Stimulated activated CD4-positive, alpha-beta T cell treated with anti-CD3 and anti-CD28 coated beads, Interleukin-12 subunit alpha, Interleukin-12 subunit beta, amount 100 ng/mL, for 24 hours (primary cell): ENCODE results near the gene QPRT.
"Not testable (repeated sequence)": the region's sequence is repeated elsewhere in the genome, so short reads cannot be mapped to it uniquely, and the experiment has no call there.

Experiments
- DNase-seq, 2 experiments: peaks; one replicate each; pipeline ENCODE4 v3.0.0-alpha.2; 2020; ENCODE audit warnings: low read depth in 2 of 2

Gene QPRT

DNA sequence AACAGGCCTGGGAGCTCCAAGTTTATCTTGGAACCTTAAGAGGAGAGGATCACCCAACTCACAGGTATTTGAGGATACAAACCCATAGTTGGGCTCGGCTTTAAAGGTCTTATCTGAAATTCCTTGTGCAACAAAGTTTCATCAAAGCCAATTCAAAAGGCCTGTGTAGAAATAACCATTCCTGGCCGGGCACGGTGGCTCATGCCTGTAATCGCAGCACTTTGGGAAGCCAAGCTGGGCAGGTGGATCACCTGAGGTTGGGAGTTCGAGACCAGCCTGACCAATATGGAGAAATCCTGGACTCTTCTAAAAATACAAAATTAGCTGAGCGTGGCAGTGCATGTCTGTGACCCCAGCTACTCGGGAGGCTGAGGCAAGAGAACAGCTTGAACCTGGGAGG lies 38.1 kb downstream of the QPRT start:
- no peak for DNase-seq

DNA sequence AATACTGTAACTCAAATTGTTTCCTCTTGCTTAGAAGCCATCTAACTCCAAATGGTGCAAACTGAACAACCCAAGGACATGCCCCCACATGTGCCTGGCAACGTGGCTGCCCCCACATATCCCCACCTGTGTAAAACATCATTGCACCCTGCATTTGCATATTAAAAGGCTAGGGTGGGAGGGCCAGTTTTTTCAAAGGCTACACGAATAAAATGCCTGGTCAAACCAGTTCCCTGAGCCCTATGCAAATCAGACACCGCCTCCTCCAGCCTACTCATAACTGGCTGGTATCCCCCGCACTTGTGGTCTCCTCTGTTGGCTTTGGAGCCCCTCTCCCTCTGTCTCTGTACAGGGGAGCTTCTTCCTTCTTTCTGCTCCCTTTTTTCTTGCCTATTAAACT lies 40.1 kb downstream of the QPRT start:
- no peak for DNase-seq

DNA sequence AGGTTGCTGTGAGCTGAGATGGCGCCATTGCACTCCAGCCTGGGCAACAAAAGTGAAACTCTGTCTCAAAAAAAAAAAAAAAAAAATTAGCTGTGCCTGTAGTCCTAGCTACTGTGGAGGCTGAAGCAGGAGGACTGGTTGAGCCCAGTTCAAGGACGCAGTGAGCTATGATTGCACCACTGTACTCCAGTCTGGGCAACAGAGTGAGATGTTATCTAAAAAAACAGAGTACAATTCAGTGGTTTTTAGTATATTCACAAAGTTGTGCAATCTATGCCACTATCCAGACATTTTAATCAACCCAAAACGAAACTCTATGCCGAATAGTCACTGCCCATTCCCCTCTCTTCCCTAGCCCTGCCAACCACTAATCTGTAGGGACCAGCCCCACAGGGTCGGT lies 41.7 kb downstream of the QPRT start:
- no peak for DNase-seq

DNA sequence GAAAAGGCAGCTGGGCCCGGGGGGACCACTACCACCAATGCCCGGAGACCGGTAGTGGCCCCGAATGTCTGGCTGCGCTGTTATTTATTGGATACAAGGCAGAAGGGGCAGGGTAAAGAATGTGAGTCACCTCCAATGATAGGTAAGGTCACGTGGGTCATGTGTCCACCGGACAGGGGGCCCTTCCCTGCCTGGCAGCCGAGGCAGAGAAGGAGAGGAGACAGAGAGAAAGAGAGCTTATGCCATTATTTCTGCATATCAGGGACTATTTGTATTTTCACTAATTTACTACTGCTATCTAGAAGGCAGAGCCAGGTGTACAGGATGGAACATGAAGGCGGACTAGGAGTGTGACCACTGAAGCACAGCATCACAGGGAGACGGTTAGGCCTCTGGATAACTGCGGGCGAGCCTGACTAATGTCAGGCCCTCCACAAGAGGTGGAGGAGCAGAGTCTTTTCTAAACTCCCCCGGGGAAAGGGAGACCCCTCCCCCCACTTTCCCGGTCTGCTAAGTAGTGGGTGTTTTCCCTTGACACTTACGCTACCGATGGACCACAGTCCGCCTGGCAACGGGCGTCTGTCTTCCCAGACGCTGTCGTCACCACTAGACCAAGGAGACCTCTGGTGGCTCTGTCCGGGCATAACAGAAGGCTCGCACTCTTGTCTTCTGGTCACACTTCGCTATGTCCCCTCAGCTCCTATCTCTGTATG lies 42.3 kb downstream of the QPRT start:
- not testable (repeated sequence) for DNase-seq

DNA sequence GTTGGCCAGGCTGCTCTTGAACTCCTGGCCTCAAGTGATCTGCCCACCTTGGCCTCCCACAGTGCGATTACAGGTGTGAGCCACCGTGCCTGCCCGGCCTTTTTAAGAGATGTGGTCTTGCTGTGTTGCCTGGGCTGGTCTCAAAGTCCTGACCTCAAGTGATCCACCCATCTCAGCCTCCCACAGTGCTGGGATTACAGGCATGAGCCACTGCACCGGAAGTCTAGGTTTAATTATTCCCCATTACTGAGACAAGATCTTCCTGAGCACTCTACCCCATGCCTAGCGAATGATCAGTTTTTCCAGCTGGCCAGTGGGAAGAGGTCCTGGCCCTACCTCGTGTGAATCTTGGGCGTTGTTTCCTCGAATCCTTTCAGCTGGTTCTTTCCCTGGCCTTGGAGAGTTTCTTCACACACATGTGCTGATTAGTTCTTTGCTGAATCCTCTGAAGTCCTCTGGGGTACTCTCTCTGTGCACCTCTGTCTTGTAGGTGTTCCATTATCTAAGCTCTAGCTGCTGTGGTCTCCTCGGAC lies 47.9 kb downstream of the QPRT start:
- no peak for DNase-seq

DNA sequence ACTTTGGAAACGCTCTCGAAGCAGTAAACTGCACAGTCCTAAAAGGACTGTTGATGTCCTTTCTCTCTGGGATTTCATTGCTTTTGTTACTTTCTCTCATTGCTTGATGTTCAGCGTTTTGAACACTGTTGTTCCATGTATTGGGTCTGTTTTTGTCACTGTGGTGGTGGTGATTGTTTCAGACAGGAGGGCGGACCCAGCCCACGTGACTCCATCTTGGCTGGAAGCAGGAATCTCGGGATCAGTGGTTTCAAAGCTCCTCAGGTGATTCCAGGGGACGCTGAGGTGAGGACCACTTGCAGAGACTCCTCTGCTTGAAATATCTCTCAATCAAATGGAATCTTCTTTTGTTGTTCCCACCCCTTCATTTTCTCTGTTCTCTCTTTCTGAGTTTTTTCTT lies 48.5 kb downstream of the QPRT start:
- DNase-seq, result no peak

DNA sequence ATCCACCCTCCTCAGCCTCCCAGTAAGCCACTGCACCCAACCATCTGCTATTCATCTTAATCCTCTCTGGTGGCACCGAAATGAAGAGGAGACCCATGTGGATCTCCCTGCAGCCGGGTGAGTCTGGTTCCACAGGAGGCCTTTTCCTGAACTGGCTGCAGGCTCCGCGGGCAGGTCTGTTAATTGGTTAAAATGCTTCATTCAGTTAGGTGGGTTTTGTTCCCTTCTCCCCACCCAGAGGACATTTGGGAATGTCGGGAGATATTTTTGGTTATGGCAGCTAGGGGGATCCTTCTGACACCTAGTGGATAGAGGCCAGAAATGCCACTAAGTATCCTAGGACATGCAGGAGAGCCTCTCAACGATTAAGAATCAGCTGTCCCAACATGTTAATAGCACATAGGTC lies 50.1 kb downstream of the QPRT start:
- DNase-seq, result no peak

DNA sequence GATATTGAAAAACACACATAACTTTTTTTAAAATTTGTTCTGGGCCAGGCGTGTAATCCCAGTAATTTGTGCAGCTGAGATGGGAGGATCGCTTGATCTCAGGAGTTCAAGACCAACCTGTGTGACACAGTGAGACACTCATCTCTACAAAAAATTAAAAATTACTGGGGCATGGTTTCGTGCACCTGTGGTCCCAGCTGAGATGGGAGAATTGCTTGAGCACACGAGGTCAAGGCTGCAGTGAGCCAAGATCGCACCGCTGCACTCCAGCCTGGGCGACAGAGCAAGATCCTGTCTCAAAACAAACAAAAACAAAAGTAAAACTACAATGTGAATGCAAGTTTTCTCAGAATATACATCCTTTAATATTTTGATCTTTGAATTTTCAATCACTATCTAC lies 51.7 kb downstream of the QPRT start:
- no peak for DNase-seq

DNA sequence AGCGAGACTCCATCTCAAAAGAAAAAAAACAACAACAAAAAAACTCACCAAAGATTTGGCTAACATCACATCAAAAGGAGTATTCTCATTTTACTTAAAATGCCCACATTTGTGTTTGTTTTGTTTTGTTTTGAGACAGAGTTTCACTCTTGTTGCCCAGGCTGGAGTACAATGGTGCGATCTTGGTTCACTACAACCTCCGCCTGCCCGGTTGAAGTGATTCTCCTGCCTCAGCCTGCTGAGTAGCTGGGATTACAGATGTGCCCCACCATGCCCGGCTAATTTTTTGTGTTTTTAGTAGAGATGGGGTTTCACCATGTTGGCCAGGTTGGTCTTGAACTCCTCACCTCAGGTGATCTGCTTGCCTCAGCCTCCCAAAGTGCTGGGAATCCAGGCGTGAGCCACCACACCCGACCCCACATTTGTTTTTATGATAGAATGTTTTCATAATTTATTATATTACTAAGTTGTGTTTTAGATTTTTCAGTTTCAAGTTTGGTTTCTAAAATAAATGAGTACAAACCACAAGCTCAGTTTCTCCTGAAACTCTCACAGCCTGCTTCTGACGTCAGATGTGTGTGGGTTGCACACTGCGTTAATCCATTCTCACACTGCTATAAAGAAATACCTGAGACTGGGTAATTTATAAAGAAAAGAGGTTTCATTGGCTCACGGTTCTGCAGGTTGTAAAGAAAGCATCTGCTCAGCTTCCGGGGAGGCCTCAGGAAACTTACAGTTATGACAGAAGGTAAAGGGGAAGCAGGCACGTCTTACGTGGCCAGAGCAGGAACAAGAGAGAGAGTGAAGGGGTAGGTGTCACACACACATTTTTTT lies 53.0 kb downstream of the QPRT start:
- peak; percentile 73 to 76 for DNase-seq

DNA sequence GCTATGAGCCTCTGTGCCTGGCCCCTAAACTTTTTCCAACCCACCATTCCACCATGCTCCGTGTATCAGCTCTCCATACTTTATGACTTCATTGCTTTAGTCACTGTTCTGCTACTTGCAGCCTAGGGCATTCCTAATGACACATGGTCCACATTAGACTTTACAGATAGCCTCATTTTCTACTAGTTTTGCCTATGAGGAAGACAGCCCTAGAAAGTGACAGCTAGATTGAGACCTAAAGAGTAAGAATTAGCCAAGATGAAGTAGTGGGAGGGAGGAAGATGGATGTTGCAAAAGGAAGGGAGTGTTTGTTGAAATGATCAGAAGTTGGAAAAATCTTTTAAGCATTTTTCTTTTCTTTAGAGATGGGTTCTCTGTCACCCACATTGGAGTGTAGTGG lies 55.8 kb downstream of the QPRT start:
- DNase-seq, result no peak

DNA sequence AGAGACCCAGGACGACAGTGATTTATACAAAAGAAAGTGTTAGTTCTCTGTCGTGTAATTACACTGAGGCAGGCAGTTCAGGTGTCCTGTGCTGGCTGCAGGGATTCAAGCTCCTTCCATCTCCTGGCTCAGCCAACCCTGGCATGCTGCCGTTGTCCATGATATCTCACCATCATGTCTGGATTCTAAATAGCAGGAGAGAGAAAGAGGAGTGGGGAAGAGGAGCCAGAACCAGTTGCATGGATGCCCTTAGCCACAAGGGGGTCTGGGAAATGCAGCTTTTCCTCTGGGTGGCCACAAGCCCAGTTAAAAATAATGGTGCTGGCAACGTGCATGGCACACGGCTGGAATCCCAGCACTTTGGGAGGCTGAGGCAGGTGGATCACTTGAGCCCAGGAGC lies 57.1 kb downstream of the QPRT start:
- no peak for DNase-seq

DNA sequence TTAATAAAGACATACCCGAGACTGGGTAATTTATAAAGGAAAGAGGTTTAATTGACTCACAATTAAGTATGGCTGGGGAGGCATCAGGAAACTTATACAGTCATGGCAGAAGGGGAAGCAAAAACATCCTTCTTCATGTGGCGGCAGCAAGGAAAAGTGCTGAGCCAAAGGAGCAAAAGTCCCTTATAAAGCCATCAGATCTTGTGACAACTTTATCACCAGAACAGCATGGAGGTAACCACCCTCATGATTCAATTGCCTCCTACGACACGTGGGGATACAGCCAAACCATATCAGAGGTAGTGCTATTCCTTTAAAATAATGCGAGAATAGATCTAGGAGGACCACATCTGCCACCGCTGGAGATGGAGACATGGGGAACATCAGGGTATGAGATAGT lies 57.8 kb downstream of the QPRT start:
- no peak for DNase-seq

DNA sequence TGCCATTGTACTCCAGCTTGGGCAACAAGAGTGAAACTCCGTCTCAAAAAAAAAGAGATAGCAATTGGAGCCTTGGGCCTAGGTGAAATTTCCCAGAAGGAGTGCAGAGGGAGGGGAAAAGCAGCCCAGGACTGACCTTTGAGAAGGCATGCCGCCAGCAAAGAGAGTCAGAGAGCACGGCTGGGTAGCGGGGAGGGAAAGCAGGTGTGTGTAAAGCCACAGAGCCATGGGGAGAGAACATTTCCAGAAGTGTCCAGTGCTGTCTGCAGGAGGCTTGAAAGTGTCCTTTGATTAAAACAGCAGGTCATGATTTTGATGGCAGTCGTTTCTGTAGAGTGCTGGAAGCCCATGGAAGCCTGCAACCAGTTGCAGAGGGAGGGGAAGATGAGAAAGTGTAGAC lies 58.7 kb downstream of the QPRT start:
- no peak for DNase-seq

DNA sequence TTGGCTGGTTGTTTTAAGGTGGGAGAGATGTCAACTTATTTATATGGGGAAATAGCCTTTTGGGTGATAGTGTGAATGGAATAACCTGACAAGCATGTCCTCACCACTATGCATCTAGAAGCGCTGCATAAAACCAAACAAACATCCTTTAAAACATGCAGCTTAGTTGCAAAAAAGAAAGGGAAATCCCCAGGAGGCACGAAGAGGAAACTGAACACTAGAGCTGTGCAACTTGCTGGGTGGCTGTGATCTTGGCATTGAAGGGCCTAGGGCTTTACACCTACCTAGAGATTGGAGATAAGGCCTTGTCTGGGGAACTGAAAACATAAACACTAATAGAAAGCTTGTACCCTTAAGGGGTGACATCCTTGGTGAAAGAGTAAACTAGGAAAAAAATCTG lies 59.5 kb downstream of the QPRT start:
- DNase-seq, result no peak

DNA sequence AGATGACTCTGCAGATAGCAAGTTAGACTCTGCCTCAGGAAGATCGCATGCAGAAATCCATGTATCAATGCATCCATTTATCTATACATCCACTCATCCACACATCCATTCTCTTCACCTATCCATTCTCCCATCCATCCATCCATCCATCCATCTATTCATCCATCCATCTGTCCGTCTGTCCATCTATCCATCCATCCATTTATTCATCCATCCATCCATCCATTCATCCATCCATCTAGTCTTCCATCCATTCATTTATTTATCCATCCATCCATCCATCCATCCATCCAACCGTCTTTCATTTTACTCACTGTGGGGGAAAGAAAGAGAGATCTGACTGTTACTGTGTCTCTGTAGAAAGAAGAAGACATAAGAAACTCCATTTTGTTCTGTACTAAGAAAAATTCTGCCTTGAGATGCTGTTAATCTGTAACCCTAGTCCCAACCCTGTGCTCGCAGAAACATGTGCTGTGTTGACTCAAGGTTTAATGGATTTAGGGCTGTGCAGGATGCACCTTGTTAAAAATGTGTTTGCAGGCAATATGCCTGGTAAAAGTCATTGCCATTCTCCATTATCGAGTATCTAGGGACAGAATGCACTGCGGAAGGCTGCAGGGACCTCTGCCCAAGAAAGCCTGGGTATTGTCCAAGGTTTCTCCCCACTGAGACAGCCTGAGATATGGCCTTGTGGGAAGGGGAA lies 61.1 kb downstream of the QPRT start:
- not testable (repeated sequence) for DNase-seq

DNA sequence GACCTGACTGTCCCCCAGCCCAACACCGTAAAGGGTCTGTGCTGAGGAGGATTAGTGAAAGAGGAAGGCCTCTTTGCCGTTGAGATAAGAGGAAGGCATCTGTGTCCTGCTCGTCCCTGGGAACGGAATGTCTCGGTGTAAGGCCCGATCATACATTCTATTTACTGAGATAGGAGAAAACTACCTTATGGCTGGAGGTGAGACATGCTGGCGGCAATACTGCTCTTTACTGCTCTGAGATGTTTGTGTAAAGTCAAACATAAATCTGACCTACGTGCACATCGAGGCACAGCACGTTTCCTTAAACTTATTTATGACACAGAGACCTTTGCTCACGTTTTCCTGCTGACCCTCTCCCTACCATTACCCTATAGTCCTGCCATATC lies 61.6 kb downstream of the QPRT start:
- DNase-seq, result not testable (repeated sequence)

DNA sequence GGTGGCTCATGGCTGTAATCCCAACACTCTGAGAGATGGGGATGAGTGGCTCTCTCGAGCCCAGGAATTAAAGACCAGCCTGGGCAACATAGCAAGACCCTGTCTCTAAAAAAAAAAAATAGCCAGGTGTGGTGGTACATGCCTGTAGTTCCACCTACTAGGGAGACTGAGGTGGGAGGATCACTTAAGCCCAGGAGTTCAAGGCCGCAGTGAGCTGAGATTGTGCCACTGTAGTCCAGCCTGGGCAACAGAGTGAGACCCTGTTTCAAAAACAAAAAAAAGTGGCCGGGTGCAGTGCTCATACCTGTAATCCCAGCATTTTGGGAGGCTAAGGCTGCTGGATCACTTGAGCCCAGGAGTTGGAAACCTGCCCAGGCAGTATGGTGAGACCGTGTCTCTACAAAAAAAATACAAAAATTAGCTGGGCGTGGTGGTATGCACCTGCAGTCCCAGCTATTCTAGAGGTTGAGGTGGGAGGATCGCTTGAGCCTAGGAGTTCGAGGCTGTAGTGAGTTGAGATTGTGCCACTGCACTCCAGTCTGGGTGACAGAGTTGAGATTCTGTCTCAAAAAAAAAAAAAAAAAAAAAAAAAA lies 63.8 kb downstream of the QPRT start:
- DNase-seq, result no peak

DNA sequence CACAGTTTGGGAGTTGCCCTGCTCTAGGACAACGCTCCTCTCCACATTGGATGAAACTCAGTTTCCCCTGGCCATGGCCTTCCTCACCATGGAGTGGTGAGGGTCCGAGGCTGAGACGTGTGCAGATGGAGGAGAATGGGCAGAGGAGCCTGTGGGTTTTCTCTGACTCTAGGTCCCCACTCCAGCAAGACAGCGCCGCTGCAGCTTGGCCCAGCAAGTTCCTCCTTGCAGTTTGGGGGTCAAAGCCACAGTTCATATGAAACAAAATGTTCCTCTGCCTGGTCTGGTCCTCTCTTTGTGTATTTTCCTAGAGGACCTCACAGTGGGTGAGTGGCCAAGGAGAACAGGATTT lies 64.5 kb downstream of the QPRT start:
- no peak for DNase-seq

DNA sequence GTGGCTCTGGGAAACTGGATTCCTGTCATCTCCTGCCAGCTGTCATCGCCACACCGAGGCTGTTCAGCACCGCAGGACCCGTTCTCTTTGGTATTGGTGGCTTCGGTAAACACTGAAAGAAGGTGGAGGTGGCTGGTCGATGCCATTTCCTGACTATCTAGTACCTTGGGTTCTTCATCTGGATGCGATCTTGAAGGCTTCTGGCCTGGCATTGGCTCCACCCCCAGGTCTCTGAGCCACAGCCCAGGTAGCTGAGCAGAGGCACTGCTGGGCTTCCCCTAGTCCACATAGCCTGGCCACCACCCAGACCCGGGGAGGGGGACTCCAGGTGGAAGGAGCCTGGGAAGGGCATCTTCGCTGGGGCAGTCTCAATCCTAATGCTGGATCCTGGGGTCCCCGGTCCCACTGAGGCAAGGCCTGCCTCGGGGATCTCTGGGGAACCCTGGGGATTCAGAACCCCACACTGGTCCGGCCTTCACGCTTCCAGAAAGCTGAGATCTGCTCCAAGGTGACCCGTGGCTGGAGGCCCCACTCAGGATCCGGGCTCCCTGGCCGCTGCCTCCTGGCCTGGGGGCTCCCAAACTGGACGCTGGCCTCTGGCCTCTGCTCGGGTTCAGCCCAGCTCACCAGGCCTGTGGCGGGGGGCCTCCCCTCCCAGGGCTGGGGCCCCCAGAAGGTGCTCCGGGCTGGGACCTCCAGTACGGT lies 65.0 kb downstream of the QPRT start:
- no peak for DNase-seq

DNA sequence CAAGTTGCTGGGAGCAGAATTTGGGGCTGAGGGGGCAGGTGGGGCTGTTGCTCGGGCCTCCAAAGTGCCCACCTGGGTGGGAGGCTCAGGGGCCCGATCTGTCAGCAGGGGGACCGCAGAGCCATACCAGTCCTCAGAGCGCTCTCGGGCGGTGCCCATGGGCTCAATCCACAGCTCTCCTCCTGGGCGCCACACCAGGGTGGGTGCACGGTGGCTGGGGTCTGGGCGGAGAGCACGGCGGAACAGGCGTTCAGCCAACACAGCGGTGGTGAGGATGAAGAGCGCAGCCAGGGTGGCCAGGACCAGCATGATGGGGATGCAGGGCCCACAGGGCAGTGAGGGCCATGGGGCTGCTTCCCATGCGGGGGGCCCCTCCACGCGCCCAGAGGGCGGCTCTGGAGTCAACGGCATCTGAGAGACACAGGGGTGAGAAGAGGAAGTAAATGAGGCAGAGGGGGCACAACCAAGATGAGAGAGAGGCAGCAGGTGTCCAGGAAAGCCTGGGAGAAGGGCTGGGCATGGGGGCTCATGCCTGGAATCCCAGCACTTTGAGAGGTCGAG lies 65.6 kb downstream of the QPRT start:
- DNase-seq, result no peak

DNA sequence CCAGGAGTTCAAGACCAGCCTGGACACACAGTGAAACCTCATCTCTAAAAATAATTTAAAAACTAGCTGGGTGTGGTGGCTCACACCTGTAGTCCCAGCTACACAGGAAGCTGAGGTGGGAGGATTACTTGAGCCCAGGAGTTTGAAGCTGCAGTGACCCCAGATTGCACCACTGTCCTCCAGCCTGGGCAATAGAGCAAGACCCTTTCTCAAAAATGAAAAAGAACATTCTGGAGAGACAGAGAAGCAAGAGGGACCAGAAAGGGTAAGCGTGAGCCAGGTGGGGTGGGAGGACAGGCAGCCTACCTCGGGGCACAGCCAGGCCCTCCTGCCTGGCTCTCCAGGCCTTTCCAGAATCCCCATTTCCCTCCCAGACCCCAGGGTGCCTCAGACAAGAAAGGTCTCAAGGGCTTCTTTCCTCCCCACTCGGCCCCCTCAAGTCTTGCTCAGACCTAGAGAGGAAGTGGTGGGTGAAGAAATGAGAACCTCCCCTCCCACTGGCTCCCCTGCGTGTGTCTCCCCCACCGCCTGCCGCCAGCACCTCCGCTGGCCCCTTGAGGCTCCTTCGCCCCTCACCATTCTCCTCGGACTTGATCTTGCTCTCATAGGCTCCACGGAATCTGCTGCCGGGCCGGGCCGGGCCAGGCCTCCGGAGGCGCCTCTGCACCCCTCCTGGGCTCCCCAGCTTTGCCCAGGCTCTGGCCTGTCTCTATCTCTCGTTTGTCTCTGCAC lies 66.3 kb downstream of the QPRT start:
- peak in 1 of 2 experiments; percentile 37 for DNase-seq
